Activated naive CD8-positive, alpha-beta T cell treated with anti-CD3 and anti-CD28 coated beads for 36 hours (primary cell): Measurements from ENCODE around the gene HOXC11. TPM values are rescaled to one million over a fixed set of nuclear protein-coding genes. Genes with fewer than 3 reads are reported as not detected.

Source experiments
- DNase-seq: peaks from one replicate; pipeline ENCODE4 v3.0.0; 2021
- H3K27ac Mint-ChIP-seq: one replicate; pipeline ENCODE4 v1.8.0; 2022; ENCODE audit warnings: mild to moderate bottlenecking, moderate library complexity, mixed read lengths
- H3K27me3 Mint-ChIP-seq: one replicate; pipeline ENCODE4 v1.8.0; 2022; ENCODE audit warnings: mild to moderate bottlenecking, mixed read lengths
- H3K36me3 Mint-ChIP-seq: one replicate; pipeline ENCODE4 v1.8.0; 2021; ENCODE audit warnings: mild to moderate bottlenecking, mixed read lengths
- H3K4me1 Mint-ChIP-seq: one replicate; pipeline ENCODE4 v1.8.0; 2021; ENCODE audit warnings: mixed read lengths
- H3K4me3 Mint-ChIP-seq: one replicate; pipeline ENCODE4 v1.8.0; 2022; ENCODE audit warnings: mild to moderate bottlenecking, moderate library complexity, mixed read lengths
- H3K9me3 Mint-ChIP-seq: one replicate; pipeline ENCODE4 v1.8.0; 2022; ENCODE audit warnings: mixed read lengths
- total RNA-seq, 2 experiments: library from RNA; stranded (reverse); gene quantifications; one replicate each; pipeline ENCODE4 v1.2.3, GENCODE V29; 2021

Gene HOXC11
- total RNA-seq, 2 experiments from 2014 or later: not detected

DNA sequence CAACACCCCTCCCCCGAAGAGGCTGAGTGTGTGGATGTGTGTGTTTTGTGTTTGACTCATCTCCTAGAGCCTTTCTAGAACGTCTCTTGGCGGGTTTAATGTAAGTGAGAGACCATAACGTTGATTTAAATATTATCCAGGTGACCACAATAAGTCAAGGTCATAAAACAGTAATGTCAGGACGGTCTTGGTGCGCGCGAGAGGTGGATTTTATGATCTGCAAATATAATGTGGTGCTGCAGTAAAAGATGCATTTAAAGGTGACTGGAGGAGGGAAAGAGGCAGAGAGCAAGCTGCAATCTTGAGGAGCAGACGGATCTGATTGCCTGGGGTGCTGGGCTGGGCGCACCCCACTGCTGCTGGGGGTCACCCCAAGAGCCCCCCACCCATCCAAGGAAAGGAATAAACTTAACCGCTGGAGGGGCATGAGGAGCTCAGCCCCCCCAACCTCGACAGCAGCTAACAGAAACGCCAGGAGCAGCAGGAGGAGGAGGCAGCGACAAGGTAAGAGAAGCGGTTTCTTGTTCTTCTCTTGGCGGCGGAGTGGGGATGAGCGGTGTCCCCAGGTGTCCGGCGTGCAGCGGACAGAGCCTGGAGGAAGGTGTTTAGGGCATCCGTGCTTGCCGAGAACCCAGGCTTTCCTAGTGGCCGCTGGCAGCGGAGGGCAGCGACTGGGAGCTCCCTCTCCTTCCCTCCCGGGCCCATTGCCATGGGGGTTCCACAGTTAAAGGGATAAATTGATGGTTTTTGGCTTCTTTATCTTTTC lies 17.6 kb downstream of the HOXC11 start:
- H3K4me1 Mint-ChIP-seq: peaks cover 34% of the 10 kb centered on the region
- peaks cover 1% of the 10 kb centered on the region for H3K36me3 Mint-ChIP-seq
- H3K27ac Mint-ChIP-seq: no peak overlapping the region
- H3K4me3 Mint-ChIP-seq: no peak overlapping the region
- no peak for DNase-seq
- H3K9me3 Mint-ChIP-seq: no peaks in the 10 kb centered on the region
- peaks cover 100% of the 10 kb centered on the region for H3K27me3 Mint-ChIP-seq

DNA sequence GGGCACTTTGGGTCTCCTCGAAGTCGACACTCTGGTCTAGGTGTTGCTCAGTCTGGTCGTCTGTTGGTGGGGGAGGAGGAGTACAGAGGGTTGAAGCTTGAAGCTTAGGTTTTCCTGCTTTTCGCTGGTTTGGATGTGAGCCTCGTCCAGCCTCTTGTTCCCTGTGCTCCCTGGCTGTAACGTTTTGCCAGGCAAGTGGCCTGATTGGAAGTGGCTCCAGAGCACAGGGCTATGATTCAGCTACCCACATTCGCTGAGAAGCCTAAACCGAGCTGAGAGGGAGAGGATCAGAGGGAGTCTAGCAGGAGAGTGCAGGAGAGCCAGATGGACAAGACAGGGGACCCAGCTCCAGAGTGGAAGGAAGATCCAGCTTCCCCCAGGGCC lies 18.1 kb downstream of the HOXC11 start:
- H3K4me3 Mint-ChIP-seq: no peak overlapping the region
- peaks cover 3% of the 10 kb centered on the region for H3K36me3 Mint-ChIP-seq
- no peak for DNase-seq
- no peaks in the 10 kb centered on the region for H3K9me3 Mint-ChIP-seq
- H3K27me3 Mint-ChIP-seq: peaks cover 100% of the 10 kb centered on the region
- H3K27ac Mint-ChIP-seq: no peak overlapping the region
- H3K4me1 Mint-ChIP-seq: peaks cover 35% of the 10 kb centered on the region

GRCh38 chr12:53992377-53992889 lies 19.5 kb downstream of the HOXC11 start:
- no peaks in the 10 kb centered on the region for H3K9me3 Mint-ChIP-seq
- H3K4me1 Mint-ChIP-seq: peaks cover 39% of the 10 kb centered on the region

DNA sequence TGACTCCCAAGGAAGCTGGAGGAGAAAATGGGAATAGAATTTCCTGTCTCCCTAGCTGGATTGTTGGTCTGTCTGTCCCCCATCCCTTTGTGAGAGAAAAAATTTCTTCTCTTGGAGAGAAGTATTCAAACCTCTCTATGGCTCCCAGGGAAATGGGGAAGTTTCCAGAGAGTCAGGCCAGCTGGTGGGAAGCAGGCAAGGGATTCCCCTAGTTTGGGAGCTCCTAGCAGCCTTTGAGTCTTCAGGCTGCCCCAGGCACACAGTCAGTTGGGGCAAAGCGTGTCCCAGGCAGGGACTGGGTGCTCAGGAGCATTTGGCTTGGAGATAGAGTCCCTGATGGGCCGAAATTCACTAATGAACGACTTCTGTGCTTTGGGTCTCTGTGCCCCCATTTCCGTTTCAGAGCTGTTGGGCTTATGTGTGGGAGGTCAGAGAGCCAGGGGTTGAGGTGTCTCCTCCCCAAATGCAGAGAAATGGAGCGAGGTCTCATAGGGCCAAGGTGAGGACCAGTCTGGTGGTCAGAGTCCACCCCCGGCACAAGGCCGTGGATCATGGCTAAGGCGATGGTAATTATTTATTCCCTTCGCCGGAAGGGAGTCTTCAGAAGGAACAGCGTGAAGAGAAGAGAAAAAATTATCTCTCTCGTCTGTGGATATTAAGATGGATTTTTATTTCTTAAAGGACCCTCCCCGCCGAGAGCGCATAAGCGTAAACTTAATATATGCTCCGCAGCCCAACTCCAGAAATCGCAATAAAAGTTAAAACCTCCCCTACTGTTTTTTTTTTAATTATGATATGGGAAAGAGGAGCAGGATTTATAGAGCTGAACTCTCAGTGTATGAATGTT lies 20.5 kb downstream of the HOXC11 start:
- Mint-ChIP-seq H3K36me3 (peaks cover 3% of the 10 kb centered on the region), H3K27me3 (peaks cover 98% of the 10 kb centered on the region), H3K4me1 (peaks cover 45% of the 10 kb centered on the region), H3K4me3 (peak overlapping the region; percentile 29), H3K27ac (no peak overlapping the region), H3K9me3 (no peaks in the 10 kb centered on the region)
- no peak for DNase-seq

More at GRCh38 chr12:53992377-53992889, 19.5 kb downstream of the HOXC11 start:
- no peak overlapping the region for H3K27ac Mint-ChIP-seq
- DNase-seq: no peak
- H3K36me3 Mint-ChIP-seq: peaks cover 3% of the 10 kb centered on the region
- H3K27me3 Mint-ChIP-seq: peaks cover 98% of the 10 kb centered on the region
- H3K4me3 Mint-ChIP-seq: no peak overlapping the region

- H3K27me3 Mint-ChIP-seq: peaks cover 98% of the 10 kb centered on the region
These were observed 21.0 kb downstream of the HOXC11 start for GRCh38 chr12:53994009-53994263.

DNA sequence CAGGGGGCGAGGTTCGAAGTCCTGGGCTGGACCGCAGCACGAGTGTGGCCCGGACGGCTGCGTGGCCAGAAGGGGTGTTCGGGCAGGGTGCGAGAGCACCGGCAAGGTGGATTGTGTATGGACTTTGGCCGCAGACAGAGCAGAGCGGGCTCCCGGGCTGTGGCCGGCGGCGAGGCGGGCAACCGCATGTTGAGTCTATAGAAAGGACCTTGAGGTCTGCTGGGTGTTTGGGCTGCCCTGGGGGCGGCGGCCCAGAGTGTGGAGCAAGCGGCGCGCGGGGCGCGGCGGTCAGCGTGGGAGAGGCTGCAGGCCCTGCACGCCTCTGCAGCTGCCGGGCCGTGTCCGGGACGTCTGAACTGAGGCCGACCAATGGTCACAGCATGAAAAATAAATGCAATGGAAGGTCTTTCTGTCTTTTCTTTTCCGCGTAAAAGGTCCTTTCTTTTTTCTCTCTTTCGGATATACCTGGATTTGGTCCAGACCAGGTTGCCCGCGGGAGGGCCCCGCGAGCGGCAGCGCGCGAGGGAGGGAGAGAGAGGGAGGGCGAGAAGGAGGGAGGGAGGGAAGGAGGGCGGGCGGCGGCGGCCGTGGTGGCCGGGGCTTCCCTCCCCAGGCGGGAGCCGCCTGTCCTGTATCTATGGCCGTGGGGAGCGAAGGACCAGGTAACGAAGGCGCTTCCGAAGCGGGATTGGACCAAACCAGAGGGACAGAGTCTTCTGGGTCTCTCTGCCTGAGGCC lies 21.5 kb downstream of the HOXC11 start:
- Mint-ChIP-seq H3K27ac (no peak overlapping the region), H3K4me1 (peaks cover 43% of the 10 kb centered on the region), H3K36me3 (peaks cover 3% of the 10 kb centered on the region), H3K4me3 (peak overlapping the region; percentile 58), H3K27me3 (peaks cover 98% of the 10 kb centered on the region), H3K9me3 (no peaks in the 10 kb centered on the region)
- DNase-seq: no peak

More at GRCh38 chr12:53994009-53994263, 21.0 kb downstream of the HOXC11 start:
- H3K27ac Mint-ChIP-seq: no peak overlapping the region
- peaks cover 3% of the 10 kb centered on the region for H3K36me3 Mint-ChIP-seq
- H3K4me3 Mint-ChIP-seq: peak overlapping the region; percentile 29
- H3K4me1 Mint-ChIP-seq: peaks cover 48% of the 10 kb centered on the region
- H3K9me3 Mint-ChIP-seq: no peaks in the 10 kb centered on the region
- DNase-seq: no peak

DNA sequence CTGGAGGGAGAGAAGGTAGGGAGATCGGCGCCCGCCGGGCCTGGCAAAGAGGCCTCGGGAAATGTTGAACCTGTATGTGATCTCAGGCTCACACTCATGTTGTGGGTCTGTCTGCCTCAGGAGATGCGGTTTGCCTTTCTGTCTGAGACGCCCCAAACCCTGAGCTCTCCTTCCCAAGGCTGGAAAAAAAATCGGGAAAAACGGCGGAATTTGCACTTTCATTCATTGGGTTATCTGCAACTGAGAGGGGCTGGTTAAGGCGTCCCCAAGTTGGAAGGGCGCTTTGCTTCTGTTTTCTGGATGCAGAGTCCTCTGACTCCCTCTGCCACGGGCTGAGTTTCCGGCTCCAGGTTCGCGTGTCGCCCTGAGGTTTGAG lies 22.1 kb downstream of the HOXC11 start:
- H3K36me3 Mint-ChIP-seq: peaks cover 3% of the 10 kb centered on the region
- H3K4me1 Mint-ChIP-seq: peaks cover 38% of the 10 kb centered on the region
- DNase-seq: no peak
- H3K27me3 Mint-ChIP-seq: peaks cover 98% of the 10 kb centered on the region
- peak overlapping the region; percentile 58 for H3K4me3 Mint-ChIP-seq
- H3K27ac Mint-ChIP-seq: no peak overlapping the region
- H3K9me3 Mint-ChIP-seq: no peaks in the 10 kb centered on the region

- H3K27ac Mint-ChIP-seq: no peak overlapping the region
- H3K4me3 Mint-ChIP-seq: peak overlapping the region; percentile 76
- H3K36me3 Mint-ChIP-seq: peaks cover 3% of the 10 kb centered on the region
- H3K4me1 Mint-ChIP-seq: peaks cover 34% of the 10 kb centered on the region
- DNase-seq: no peak
- peaks cover 98% of the 10 kb centered on the region for H3K27me3 Mint-ChIP-seq
- no peaks in the 10 kb centered on the region for H3K9me3 Mint-ChIP-seq
These were observed 22.7 kb downstream of the HOXC11 start for GRCh38 chr12:53995378-53996239.

- peaks cover 98% of the 10 kb centered on the region for H3K27me3 Mint-ChIP-seq
- peaks cover 3% of the 10 kb centered on the region for H3K36me3 Mint-ChIP-seq
- no peaks in the 10 kb centered on the region for H3K9me3 Mint-ChIP-seq
- no peak overlapping the region for H3K27ac Mint-ChIP-seq
- peak overlapping the region; percentile 76 for H3K4me3 Mint-ChIP-seq
- peaks cover 33% of the 10 kb centered on the region for H3K4me1 Mint-ChIP-seq
- no peak for DNase-seq
These were observed 23.6 kb downstream of the HOXC11 start for GRCh38 chr12:53996240-53997203.

- no peak overlapping the region for H3K4me3 Mint-ChIP-seq
- H3K27ac Mint-ChIP-seq: no peak overlapping the region
- H3K36me3 Mint-ChIP-seq: peaks cover 3% of the 10 kb centered on the region
- peaks cover 98% of the 10 kb centered on the region for H3K27me3 Mint-ChIP-seq
- H3K9me3 Mint-ChIP-seq: no peaks in the 10 kb centered on the region
- DNase-seq: no peak
- peaks cover 35% of the 10 kb centered on the region for H3K4me1 Mint-ChIP-seq
These were observed 24.5 kb downstream of the HOXC11 start for GRCh38 chr12:53997204-53998109.

DNA sequence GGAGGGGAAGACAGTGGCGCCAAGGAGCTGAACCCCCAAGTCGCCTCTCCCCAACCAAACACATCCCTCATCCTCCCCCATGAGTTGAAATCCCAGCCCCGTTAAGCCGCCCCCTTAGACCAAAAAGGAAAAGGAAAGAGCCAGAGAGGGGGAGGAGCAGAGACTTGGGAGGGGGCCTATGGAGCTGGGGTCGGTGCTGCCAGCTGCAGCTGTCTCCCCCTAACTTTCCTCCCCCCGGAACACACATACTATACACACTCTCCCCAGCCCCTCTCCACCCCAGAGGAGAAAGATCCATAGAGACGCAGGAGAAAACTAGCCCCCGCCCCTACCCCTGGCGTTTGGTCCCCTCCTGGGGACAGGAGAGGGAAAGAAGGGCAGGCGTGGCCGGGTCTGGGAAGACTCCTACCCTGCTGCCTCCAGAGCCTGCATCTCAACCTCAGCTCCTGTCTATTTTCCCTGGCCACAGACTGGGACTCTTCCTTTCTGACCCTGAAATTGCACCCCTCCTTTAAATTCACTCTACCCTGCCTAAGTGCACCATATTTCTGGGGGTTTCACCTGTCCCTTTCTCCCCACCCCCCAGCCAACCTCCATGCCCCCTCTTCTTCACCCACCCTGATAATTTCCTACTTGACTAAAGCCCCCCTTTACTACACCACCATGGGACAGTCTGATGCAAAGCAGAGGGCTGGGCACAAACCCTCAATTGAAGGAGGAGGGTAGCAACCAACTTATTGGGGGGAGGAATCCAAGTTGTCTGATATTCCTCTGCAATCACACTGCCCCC lies 25.4 kb downstream of the HOXC11 start:
- DNase-seq: no peak
- H3K4me3 Mint-ChIP-seq: no peak overlapping the region
- H3K27ac Mint-ChIP-seq: no peak overlapping the region
- H3K4me1 Mint-ChIP-seq: peaks cover 36% of the 10 kb centered on the region
- H3K27me3 Mint-ChIP-seq: peaks cover 98% of the 10 kb centered on the region
- no peaks in the 10 kb centered on the region for H3K9me3 Mint-ChIP-seq
- H3K36me3 Mint-ChIP-seq: peaks cover 3% of the 10 kb centered on the region

DNA sequence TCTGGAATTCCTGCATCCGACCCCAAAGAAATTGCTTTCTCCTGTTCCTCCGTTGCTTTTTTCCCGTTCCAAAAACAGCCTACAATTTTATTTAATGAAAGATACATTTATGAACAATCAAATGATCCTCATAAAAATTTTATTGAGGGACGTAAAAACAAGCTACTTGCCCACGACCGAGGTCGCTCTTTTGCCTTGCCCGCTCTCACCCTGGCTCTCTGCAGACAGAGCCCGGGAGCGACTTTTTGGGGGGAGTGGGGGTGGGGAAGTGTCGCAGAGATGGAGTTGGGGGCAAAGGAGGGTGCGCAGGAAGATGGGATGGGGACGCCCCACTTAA lies 25.9 kb downstream of the HOXC11 start:
- DNase-seq: no peak
- Mint-ChIP-seq H3K36me3 (peaks cover 3% of the 10 kb centered on the region), H3K4me1 (peaks cover 35% of the 10 kb centered on the region), H3K27me3 (peaks cover 98% of the 10 kb centered on the region), H3K4me3 (no peak overlapping the region), H3K9me3 (no peaks in the 10 kb centered on the region), H3K27ac (no peak overlapping the region)
